CD4-positive, alpha-beta T cell treated with Interleukin-15 for 1 hour (primary cell): ENCODE data around the gene GPR108.
A peak's percentile ranks its signal among the peaks of the same experiment; 100 is the strongest.
"Not testable (repeated sequence)": the region's sequence is repeated elsewhere in the genome, so short reads cannot be mapped to it uniquely, and the experiment has no call there.

ENCODE experiments used
- DNase-seq: peaks from one replicate; pipeline ENCODE4 v3.0.0-alpha.2; 2020

The GPR108 gene

DNA sequence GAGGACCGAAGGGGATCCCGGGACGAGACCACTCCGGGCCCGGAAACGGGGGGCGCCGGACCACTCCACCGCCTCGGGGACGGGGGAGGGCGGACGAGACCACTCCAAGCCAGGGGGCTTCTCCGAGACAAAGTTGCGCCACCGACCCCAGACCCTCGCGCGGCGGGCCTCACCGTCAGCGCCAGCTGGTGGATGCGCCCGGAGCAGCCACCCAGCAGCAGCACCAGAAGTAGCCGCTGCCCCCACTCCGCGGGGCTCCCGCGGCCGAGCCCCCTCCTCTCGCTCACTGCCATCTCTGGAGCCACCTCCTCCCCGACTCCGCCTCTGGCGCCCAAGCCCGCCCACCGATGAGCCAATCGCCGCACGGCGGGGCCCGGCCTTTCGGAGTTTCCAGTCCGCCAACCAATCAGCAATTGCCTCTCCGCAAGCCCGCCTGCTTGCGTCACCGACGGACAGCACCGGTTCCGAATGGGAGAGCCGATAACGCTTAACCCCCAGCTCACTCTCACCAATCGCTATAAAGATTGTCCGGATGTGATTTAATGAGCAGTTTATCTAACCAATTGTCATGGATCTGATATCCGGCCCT lies at the start of gene GPR108:
TSS of gene GPR108 (minus strand) at position 297 of the 589 bp plus-strand sequence. CDS start at position 293, 4 bp downstream.
- peak; percentile 100 for DNase-seq

DNA sequence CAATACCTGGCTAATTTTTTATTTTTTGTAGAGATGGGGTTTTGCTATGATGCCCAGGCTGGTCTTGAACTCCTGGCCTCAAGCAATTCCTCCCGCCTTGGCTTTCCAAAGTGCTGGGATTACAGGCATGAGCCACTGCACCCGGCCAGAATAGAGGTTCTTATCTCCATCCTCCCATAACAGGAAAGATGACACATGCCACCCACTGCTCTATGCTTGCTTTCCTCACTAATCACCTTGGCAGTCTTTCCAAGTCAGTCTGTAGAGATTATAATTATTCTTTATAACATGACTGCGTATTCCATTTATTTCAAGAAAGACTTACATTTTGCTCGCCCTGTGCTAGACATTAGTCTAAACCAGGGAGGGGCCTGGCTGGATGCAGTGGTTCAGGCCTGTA lies 41.8 kb upstream of the GPR108 start:
- DNase-seq: no peak

DNA sequence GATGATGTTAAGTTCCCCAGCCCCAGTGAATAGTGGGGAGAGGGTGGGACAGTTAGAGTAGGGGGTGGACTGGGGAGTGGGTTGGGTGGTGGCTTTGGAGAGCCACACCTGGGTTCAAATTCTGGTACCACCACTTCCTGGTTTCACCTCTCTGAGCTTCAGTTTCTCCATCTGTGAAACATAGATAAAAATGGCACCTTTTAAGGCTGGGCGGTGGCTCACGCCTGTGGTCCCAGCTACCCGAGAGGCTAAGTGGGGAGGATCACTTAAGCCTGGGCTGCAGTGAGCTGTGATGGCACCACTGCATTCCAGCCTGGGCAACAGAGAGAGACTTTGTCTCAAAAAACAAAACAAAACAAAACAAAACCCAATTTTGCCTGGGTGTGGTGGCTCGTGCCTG lies 41.0 kb upstream of the GPR108 start:
- no peak for DNase-seq

GRCh38 chr19:6777434-6777833 lies 40.1 kb upstream of the GPR108 start:
- no peak for DNase-seq

DNA sequence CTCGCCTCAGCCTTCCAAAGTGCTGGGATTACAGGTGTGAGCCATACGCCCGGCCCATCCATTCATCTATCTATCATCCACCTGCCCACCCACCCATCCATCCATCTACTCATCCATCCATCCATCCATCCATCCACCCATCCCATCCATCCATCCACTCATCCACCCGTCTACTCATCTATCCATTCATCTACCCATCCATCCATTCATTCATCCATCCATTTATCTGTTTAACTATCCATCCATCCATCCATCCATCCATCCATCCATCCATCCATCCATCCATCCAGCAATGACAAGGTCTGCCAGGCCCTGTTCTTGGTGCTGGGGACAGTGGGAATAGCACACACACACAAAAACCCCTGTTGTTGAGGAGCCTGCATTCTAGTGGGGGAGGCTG lies 39.6 kb upstream of the GPR108 start:
- DNase-seq: no peak

- DNase-seq: not testable (repeated sequence)
Observed at GRCh38 chr19:6776045-6776444, 38.7 kb upstream of the GPR108 start.

GRCh38 chr19:6774821-6775707 lies 37.7 kb upstream of the GPR108 start:
- no peak for DNase-seq

DNA sequence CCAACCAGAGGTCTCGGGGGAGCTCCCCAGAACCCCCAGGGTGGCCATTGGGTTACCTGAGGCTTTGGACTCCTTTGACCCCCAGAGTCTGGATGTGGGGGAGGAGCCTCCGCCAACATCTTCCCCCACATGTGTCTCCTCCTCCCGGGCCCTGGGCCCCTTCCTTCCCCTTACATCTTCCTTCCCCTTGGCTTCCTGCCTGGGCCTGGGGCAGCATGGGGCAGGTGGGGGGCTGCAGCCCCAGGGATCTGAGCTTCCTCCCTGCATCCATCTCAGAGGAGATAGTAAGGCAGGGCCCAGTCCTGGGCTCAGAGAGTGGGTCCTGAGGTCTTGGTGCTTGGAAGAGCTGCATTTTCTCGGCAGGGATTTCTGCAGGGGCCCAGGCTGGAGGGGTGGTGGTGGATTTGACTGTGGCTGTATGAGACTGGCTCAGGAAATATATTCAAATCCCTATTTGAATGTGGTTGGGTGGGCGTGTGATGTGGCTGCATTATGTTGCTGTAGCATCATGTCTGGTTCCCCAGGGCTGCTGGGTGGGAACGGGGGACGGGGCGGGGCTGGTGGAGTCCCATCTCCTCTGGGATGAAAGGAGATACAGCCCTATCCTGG lies 36.0 kb upstream of the GPR108 start:
- peak; percentile 52 for DNase-seq

DNA sequence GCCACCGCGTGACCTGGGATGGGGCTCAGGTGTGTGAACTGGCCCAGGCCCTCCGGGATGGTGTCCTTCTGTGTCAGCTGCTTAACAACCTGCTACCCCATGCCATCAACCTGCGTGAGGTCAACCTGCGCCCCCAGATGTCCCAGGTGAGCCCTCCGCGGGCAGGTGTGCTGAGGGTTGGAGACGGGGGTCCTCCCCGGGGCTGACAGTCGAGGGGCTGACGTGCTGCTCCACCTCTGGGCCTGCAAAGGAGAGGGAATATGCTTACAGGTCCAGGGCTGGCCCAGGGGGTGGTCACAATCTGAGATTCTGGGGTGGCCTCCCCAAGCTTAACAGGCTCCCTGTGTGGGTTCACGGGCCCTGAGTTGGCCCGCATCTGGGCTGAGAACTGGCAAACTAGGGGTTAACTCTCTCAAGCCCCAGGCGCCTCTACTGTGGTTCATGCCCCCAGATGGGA lies 35.5 kb upstream of the GPR108 start:
- DNase-seq: no peak

DNA sequence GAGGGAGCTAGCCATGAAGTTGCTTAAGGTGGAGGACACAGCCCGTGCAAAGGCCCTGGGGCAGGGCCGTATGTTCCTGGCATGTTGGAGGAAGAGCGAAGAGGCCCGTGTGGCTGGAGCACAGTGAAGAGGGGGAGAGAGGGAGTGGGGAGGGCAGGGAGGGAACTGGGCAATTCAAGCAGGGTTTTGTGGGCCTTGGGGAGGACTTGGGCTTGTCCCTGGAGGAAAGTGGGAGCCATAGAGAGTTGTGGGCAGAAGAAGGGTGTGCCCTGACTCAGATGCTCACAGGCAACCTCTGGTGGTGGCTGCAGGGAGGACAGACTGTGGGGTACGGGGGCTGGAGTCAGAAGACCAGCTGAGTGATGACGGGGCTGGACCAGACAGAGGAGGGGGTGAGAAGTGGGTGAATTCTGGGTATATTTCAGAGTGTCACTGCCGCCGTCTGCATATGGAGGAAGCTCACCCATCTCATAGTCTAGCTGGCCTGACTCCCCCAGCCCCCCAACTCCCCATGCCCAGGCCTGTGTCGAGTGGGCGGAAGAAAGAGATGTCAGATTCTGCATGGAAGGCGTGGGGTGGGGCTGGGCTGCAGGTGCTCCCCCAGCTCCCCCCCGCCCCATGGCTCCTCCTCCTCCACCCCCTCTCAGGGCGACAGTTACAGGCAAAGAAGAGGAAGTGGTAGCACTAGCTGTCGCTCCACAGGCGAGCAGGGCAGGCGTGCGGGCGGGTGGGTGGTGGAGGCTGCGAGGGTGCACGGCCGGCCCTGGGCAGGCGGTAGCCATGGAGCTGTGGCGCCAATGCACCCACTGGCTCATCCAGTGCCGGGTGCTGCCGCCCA lies 34.9 kb upstream of the GPR108 start, which contains the start of gene VAV1:
TSS of gene VAV1 (plus strand) at position 681 of the 838 bp plus-strand sequence. CDS start at position 781, 100 bp downstream.
- peak; percentile 88 for DNase-seq

- not testable (repeated sequence) for DNase-seq
Observed at GRCh38 chr19:6771648-6772027, 34.3 kb upstream of the GPR108 start.

- DNase-seq: no peak
Observed at GRCh38 chr19:6769006-6769619, 31.7 kb upstream of the GPR108 start.

- DNase-seq: peak; percentile 26
Observed at GRCh38 chr19:6768236-6768785, 30.9 kb upstream of the GPR108 start.

GRCh38 chr19:6767357-6768235 lies 30.2 kb upstream of the GPR108 start, which contains the start of gene SH2D3A:
TSS of gene SH2D3A (minus strand) at chr19:6767435. CDS start at chr19:6763748, 3,687 bp downstream.
- peak; percentile 95 for DNase-seq

GRCh38 chr19:6767081-6767356 lies 29.6 kb upstream of the GPR108 start:
- DNase-seq: no peak

- DNase-seq: no peak
Observed at GRCh38 chr19:6766357-6767080, 29.1 kb upstream of the GPR108 start.

DNA sequence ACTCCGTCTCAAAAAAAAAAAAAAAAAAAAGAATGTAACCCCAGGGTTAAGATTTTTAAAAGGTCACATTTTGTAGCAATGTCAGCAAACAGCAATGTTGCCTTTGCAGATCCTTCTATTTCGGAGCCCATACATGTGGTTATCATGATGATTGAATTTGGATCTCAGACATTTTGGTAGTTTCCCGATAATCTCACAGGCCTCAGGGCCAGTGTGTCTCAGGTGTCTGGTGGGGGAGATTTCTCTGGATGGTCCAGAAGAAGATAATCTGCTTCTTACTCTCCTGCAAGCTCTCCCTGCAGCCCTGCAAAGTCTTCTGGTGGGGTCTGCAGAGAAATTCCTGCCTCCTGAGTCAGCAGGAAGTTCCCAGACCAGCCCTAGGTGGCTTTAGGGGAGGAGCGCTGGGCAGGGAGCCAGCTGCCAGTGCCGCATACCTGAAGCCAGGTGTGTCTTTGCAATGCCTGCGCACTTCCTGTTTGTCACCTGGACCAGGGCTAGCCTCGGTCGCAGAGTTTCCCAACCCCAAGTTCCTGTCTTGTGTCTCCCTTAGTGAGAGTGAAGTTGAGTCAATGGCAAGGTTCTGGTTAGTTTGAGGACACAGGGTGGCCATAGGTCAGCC lies 28.5 kb upstream of the GPR108 start:
- DNase-seq: peak; percentile 27

- DNase-seq: not testable (repeated sequence)
Observed at GRCh38 chr19:6762253-6762797, 24.9 kb upstream of the GPR108 start.

GRCh38 chr19:6761053-6761676 lies 23.8 kb upstream of the GPR108 start:
- DNase-seq: no peak
